Activated CD8-positive, alpha-beta memory T cell treated with anti-CD3 and anti-CD28 coated beads for 1 hour (primary cell): ENCODE results near the gene CYP2S1.

ENCODE experiments used
- DNase-seq, 2 donors: peaks; one replicate each; pipeline ENCODE4 v3.0.0-alpha.2; 2020; ENCODE audit warnings: low read depth in 1 of 2; ENCODE audit errors: extremely low read depth in 1 of 2

Gene CYP2S1

DNA sequence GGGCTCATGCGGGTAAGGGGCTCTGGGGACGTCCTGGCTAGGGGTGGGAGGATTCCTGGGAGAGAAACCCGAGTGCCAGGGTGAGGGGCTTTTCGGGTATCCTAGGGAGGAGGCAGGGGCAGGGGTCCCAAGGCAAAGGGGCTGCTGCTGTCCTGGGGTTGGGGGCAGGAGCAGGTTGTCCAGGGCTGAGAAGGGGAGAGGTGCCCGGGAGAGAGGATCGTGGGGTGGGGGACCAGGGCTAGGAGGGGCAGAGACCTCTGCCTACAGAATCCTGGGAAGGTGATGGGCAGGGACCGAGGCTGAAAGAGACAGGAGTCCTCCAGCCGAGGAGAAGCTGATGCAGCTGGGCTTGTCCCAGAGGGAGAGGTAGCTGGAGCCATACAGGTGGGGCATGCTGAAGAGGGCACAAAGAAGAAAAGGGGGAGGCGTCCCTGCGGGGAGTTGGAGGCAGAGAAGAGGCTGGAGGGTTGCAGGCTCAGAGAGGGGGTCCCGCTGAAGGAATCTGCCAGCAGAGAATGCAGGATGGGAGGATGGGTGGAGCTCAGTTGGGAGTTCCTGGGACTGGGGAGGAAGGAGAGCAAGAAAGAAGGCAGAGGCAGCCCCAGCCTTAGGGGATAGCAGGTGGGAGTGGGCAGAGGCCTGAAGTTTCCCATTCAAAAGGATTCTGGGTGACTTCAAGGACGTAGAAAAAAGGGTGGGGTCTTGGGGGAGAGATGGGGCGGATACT lies 574 bp downstream of the CYP2S1 start:
- DNase-seq = no peak

DNA sequence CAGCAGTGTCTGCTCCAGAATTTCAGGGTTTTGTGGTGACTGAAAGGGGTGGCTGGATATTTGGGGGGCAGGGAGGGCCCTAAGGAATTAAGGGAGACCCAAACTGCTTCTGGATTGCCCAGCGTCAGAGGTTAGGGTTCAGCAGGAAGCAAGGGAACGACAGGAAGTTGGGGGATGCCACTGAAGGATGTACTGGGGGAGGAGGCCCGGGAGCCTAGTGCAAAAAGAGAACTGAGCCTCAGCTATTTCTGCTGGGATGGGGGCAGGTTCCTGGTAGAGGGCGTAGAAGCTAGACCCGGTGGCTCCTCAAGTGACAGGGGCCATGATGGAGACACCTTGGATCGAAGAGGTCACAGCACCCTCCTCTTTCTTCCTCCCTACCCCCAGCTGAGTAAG lies 1.1 kb downstream of the CYP2S1 start:
- no peak for DNase-seq

DNA sequence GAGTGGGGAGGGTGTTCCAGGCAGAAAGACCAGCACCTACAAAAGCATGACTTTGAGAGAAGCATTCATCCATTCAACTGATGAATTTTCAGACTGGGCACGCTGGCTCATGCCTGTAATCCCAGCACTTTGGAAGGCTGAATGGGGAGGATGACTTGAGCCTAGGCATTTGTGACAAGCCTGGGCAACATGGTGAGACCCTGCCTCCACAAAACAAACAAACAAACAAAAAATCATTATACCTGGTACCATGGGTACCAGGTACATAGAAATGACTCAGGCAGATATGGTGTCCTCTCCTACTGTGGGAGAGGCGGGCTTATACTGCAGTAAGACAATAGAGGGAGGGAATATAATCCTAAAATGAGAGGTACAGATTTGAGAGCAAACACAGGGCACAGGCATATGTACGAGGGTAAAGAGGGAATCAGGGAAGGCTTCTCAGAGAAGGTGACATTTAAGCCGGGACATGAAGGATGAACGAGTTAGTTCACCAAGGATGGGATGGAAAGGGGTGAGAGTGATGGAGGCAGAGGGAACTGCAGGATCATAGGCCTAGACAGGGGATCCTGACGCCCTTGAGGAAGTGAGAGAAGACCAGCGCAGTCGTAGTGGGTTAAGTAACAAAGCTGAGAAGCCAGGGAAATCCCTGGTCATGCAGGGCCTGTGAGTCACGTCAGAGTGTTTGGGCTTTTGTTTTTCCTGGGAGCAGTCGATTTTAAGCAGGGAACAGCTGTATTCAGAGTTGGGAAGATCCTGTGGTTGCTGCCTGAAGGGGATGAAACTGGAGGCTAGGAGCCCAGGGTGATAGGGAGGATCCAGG lies 2.9 kb downstream of the CYP2S1 start:
- no peak for DNase-seq

DNA sequence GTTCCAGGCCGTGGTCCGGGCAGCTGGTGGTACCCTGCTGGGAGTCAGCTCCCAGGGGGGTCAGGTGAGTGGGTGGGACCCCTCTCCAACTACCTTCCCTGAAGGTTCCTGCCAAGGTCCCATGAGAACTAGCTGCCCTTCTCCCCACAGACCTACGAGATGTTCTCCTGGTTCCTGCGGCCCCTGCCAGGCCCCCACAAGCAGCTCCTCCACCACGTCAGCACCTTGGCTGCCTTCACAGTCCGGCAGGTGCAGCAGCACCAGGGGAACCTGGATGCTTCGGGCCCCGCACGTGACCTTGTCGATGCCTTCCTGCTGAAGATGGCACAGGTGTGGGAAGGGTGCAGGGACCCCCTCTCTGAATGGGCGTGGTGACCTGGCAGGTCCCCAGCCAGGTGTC lies 5.5 kb downstream of the CYP2S1 start:
- DNase-seq = no peak

DNA sequence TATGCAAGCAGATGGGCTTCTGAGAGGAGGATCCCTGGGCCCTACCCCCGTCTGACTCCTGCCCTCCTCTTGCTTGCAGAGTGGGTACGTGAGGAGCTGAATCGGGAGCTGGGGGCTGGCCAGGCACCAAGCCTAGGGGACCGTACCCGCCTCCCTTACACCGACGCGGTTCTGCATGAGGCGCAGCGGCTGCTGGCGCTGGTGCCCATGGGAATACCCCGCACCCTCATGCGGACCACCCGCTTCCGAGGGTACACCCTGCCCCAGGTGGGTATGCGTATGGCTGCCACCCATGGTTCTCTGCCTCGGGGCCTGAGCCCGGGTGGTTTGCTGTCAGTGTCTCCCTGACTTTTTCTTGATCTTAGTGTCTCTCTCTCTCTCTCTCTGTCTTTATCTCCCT lies 10.4 kb downstream of the CYP2S1 start:
- DNase-seq = no peak

DNA sequence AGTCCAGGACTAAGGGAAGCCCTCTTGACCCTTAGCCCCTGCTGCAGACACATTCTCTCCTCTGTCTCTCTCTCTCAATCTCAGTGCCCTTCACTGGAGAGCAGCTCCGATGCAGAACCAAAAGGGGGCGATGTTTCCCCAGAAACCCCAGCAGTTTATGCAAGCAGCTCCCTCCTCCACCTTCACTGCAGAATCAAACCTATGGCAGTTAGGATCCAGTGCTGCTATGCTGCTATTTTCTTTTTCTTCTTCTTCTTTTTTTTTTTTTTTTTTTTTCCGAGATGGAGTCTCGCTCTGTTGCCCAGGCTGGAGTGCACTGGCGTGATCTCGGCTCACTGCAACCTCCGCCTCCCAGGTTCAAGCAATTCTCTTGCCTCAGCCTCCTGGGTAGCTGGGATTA lies 11.3 kb downstream of the CYP2S1 start:
- peak; percentile 68 to 70 for DNase-seq

DNA sequence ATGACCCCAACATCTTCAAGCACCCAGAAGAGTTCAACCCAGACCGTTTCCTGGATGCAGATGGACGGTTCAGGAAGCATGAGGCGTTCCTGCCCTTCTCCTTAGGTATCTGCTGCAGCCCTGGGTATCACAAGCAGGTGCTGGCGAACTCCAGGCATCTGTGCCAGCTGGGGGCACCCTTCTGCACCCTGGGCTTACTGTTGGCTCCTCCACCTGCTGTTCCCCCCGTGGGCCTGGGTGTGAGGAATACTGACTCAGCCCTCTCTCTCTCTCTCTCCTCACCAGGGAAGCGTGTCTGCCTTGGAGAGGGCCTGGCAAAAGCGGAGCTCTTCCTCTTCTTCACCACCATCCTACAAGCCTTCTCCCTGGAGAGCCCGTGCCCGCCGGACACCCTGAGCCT lies 13.0 kb downstream of the CYP2S1 start:
- DNase-seq = no peak

DNA sequence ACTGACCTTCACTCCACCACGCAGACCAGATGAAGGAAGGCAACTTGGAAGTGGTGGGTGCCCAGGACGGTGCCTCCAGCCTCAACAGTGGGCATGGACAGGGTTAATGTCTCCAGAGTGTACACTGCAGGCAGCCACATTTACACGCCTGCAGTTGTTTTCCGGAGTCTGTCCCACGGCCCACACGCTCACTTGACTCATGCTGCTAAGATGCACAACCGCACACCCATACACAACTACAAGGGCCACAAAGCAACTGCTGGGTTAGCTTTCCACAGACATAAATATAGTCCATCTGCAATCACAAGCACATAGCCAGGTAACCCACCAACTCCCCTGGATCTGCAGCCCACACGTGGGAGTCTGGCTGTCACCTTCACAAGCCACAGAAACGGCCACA lies 13.4 kb downstream of the CYP2S1 start:
- no peak for DNase-seq

DNA sequence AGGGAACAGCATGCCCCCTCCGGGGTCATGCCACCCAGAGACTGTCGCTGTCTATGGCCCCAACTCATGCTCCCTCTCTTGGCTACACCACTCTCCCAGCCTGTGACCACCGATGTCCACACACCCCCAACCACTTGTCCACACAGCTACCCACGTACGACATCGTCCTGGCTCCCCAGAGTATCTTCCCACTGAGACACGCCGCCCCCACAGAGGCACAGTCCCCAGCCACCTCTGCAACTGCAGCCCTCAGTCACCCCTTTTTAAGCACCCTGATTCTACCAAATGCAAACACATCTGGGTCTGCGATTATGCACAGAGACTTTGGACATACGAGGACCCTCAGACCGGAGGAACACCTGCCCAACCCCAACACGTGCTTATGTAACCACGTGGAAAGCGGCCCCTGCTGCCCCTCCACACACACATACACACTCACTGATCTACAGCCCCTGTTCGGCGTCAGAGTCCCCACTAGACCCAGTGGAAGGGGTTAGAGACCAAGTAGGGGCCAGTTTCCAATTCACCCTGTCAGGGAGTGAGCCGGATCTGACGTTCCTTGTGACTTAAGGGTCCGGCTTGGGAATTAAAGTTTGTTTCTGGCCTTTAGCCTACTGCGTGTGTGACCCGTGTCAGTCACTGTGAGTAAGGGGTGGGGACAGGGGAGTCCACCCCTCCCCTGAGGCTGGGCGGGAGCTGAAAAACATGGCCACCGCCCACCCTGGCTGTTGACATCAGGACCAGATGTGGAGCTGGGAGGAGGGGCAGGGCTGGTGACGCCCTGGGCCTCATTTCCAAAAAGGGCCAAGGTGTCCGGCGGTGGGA lies 14.1 kb downstream of the CYP2S1 start:
- no peak for DNase-seq

DNA sequence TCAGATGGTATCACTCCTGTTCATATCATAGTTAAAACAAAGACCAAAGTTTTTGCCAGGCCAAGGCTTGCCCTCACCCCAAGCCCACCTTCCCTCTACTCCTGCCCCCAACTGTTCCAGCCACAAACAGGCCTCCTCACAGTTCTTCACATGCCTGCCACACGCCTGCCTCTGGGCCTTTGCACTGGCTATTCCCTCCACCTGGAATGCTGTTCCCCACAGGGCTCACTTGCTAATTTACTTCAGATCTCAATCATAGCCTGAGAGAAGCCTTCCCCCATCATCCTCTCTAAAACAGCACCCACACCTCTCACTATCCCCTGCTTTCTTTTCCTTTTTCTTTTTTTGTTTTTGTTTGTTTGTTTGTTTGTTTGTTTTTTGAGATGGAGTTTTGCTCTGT lies 21.1 kb downstream of the CYP2S1 start:
- DNase-seq = no peak

DNA sequence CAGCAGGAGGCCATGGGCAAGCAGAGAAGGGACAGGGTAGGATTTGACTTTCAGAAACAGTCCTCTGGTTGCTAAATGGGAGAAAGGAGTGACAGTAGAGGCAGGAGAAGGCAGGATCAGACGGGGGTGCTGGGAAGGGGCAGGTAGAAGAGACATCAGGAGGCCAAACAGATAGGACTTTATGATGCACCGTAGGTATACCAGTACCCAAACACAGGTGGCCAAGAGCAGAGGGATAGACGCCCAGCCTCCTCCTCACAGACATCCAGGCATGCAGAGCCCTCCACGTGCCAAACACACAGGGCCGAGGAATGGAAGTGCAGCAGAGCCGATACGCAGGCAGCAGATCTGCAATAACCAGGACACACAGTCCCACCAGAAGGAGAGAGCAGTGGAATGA lies 24.7 kb downstream of the CYP2S1 start:
- DNase-seq = no peak

DNA sequence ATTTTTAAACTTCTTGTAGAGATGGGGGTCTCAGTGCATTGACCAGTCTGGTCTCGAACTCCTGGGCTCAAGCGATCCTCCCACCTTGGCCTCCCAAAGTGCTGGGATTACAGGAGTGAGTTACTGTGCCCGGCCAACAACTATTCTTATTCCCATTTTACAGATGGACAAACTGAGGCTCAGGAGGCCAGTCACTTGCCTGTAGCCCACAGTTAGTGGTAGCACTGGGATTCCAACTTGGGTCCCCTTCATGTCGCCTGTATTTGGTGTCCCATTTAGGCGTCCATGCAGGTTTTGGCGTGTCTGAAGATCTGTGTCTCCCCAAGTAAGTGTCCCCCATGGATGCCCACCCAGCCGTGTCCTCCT lies 25.2 kb downstream of the CYP2S1 start:
- DNase-seq = no peak

DNA sequence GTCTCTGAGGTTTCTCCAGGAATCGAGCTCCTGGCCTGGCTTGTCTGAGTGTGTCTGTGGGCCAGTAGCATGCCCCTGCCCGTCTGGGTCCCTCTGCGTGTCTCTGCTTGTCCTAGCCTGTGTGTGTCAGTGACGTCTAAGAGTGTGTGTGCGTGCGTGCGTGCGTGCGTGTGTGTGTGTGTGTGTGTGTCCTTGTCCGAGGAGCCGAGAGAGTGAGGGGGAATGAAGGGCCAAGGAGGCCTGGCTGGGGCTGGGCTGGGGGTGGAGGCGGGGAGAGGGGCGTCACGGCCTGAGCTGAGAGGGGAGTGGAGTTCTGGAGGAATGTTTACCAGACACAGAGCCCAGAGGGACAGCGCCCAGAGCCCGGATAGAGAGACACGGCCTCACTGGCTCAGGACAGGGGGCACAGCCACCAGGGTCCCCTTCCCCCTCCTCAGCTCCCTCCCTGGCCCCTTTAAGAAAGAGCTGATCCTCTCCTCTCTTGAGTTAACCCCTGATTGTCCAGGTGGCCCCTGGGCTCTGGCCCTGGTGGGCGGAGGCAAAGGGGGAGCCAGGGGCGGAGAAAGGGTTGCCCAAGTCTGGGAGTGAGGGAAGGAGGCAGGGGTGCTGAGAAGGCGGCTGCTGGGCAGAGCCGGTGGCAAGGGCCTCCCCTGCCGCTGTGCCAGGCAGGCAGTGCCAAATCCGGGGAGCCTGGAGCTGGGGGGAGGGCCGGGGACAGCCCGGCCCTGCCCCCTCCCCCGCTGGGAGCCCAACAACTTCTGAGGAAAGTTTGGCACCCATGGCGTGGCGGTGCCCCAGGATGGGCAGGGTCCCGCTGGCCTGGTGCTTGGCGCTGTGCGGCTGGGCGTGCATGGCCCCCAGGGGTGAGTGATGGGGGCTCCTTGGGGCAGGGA lies 25.8 kb downstream of the CYP2S1 start, which contains the start of gene AXL:
Gene AXL, plus strand, starts transcription at position 609 of the 893 bp plus-strand sequence. Its CDS starts 170 bp downstream, at position 779.
- no peak for DNase-seq

DNA sequence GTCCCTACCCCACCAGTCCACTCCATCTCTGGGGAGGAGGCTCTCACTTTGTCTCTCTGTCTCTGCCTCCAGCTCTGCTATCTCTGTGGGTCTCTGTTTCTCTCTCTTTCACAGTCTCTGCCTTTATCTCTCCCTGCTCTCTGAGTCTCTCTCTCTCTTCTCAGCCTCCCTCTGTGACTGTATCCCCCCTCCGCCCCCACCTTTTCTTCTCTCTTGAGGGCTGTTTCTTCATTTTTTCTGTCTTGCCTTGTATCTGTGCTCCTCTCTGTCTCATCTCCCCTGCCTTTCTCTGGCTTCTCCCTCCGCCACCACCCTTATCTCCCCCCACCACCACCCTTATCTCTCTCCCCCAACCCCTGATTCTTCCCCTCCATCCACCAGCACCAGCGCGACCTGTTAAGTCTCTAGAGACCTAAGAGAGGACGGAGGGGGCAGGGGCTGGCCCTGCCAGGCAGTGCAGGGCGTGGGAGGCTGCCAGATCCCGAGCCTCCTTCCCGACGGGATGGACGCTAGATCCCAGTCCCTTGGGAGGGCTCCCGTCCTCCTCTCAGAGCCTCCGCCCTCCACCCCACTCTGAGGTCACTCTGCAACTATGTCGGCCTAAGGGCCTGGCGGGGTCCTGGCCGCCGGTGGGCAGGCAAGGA lies 27.0 kb downstream of the CYP2S1 start:
- no peak for DNase-seq

DNA sequence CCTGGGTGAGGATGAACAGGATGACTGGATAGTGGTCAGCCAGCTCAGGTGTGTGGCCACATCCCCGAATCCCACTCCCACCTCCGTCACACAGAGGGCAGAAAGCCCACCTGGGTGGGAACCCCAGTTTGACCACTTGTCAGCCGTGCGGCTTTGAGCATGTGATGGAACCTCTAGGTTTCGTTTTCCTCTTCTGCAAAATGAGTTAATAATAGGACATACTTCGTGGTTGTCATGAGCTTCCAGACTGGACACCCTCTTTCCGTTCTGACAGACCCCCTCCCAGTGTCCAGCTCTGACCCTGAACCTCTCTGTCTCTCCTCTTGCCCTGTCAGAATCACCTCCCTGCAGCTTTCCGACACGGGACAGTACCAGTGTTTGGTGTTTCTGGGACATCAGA lies 27.8 kb downstream of the CYP2S1 start:
- DNase-seq = no peak

DNA sequence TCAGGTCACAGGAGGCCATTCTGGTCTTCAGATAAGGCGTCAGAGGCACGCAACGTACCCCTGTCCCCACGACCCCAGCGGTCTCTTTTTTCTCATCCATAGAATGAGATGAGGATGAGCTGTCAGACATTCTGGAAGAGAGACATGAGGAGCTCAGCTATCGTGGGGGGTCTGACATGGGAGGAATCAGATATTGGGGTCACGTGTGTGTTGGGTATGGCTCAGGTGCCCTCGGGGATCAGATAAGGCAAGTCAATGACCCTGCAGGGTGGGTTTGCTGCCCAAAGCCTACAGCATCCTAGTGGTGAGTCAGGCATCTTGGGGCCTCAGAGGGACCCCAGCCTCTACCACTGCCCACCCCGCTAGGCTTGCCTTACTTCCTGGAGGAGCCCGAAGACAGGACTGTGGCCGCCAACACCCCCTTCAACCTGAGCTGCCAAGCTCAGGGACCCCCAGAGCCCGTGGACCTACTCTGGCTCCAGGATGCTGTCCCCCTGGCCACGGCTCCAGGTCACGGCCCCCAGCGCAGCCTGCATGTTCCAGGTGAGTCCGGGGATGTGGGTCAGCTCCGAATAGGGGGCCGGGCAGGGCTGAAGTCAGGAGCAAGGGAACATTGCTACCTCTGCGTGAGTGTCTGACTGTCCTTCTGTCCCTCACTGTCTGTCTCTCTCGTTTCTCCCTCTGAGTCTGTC lies 28.6 kb downstream of the CYP2S1 start:
- DNase-seq = no peak

DNA sequence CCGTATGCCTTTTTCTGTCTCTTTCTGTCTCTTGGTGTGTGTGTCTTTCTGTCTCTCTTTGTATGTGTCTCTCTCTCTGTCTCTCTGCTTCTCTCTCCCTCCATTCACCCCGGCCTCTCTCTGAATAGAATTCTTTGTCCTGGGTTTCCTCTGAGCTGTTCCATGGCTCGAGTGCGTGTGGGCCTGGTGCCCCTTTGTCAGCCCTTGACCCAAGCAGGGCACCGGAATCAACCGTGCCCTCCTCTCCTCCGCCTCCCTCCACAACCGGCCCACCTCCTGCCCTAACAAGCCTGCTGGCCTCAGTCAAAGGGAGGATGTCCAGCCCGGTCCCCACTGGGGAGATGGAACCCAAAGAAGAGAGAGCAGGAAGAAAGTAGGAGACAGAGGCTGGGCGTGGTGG lies 29.2 kb downstream of the CYP2S1 start:
- DNase-seq = no peak

DNA sequence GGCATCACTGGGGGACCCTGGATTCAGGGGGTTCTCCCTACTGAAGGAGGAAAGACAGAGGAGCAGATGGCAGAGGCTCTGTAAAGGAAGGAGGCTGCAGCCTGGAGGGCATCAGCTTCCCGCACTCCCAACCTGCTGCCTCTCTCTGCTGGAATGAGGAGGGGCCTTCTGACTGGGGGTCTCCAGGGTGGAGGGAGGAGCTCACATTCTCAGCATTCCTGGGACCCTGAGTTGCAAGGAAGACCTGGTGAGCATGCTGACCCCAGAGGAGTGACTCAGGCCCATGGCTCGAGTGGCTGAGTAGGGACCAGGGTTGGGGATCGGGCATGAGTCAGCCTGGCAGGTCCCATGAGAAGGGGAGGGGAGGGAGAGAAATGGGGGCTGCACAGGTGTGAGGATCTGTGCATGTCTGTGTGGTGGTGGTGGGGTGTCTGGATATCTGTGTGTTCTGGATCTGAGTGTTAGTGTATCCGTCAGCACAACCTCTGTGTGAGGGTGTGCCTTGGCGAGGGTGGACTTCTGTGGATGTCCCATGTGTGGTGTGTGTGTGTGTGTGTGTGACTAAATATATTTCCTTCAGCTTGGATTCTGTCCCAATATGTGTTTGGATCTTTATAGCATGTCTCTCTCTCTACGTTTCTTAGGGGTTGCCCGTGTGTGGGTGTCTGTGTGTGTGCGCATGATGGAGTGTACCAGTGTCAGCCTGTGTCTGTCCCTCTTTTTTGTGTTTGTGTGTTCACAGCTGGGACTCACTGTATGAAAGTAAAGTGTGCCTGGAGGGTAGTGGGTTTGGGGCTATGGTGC lies 30.6 kb downstream of the CYP2S1 start:
- no peak for DNase-seq

DNA sequence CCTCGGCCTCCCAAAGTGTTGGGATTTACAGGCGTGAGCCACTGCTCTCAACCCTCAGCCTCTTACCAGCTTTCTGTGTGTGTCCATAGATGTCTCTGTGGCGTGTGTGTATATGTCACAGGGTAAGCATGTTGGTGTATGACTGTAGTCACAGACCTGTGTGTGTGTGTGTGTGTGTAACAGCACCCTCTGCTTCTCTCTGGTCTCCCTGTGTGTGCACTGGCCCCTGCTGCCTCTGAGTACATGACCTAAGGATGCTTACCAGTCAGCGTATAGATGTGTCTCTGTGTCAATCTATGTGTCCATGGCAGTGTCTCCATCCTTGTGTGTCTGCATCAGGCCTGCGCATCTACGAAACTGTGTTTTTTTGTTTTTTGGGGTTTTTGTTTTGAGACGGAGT lies 31.6 kb downstream of the CYP2S1 start:
- no peak for DNase-seq
